HG02798 (cell line): Measurements from ENCODE around the gene GJB3.
"Not testable (repeated sequence)": the region's sequence is repeated elsewhere in the genome, so short reads cannot be mapped to it uniquely, and the experiment has no call there.

Experiments
- ATAC-seq: cut with Tn5 transposase; IDR thresholded peaks from one replicate; pipeline ENCODE4 v1.9.1; 2021; ENCODE audit warnings: mild to moderate bottlenecking; ENCODE audit not compliant: unreplicated experiment, poor library complexity

Gene GJB3

GRCh38 chr1:34781071-34781843, at the start of gene GJB3:
Gene GJB3 (plus strand): TSS chr1:34781214. CDS start chr1:34784763, 3,549 bp downstream.
- ATAC-seq = no peak

GRCh38 chr1:34732831-34733230, 48.2 kb upstream of the GJB3 start:
- not testable (repeated sequence) for ATAC-seq

GRCh38 chr1:34736692-34737091, 44.3 kb upstream of the GJB3 start:
- ATAC-seq = no peak

GRCh38 chr1:34737236-34737635, 43.8 kb upstream of the GJB3 start:
- ATAC-seq = not testable (repeated sequence)

GRCh38 chr1:34739613-34740012, 41.4 kb upstream of the GJB3 start:
- ATAC-seq = no peak

GRCh38 chr1:34740161-34740868, 40.7 kb upstream of the GJB3 start:
- ATAC-seq = no peak

- peak; percentile 73 for ATAC-seq
Observed at GRCh38 chr1:34742667-34743270, 38.2 kb upstream of the GJB3 start.

GRCh38 chr1:34743775-34744174, 37.2 kb upstream of the GJB3 start:
- no peak for ATAC-seq

GRCh38 chr1:34744851-34745250, 36.2 kb upstream of the GJB3 start:
- no peak for ATAC-seq

- no peak for ATAC-seq
Observed at GRCh38 chr1:34745666-34746065, 35.3 kb upstream of the GJB3 start.

GRCh38 chr1:34746101-34746500, 34.9 kb upstream of the GJB3 start:
- ATAC-seq = no peak

GRCh38 chr1:34746785-34747637, 34.0 kb upstream of the GJB3 start:
- ATAC-seq = no peak

- ATAC-seq = no peak
Observed at GRCh38 chr1:34747638-34747941, 33.4 kb upstream of the GJB3 start.

- no peak for ATAC-seq
Observed at GRCh38 chr1:34749992-34750391, 31.0 kb upstream of the GJB3 start.

GRCh38 chr1:34750610-34751009, 30.4 kb upstream of the GJB3 start:
- no peak for ATAC-seq

- no peak for ATAC-seq
Observed at GRCh38 chr1:34753163-34753562, 27.9 kb upstream of the GJB3 start.

- no peak for ATAC-seq
Observed at GRCh38 chr1:34754964-34755637, 25.9 kb upstream of the GJB3 start, which contains the start of gene GJB5. Gene GJB5 (plus strand): TSS chr1:34755047. CDS start chr1:34757331, 2,284 bp downstream.

- ATAC-seq = no peak
Observed at GRCh38 chr1:34755961-34756360, 25.1 kb upstream of the GJB3 start.

- ATAC-seq = no peak
Observed at GRCh38 chr1:34757386-34757785, 23.6 kb upstream of the GJB3 start.

GRCh38 chr1:34758751-34759150, 22.3 kb upstream of the GJB3 start:
- ATAC-seq = no peak
